ENCODE measurements around the gene C3. TPM values are rescaled to one million over a fixed set of nuclear protein-coding genes. Genes with fewer than 3 reads are reported as not detected.
"Not testable (repeated sequence)": the region's sequence is repeated elsewhere in the genome, so short reads cannot be mapped to it uniquely, and the experiment has no call there.

C3 gene
- total RNA-seq, 4 donors from 2014 or later, result 45.4 to 1,093 (median 422) TPM

GRCh38 chr19:6649185-6649584 is 71.3 kb downstream of the C3 start:
- Histone ChIP-seq H3K4me3 (no peak overlapping the region), H3K27ac (no peak overlapping the region), H3K27me3 (no peaks in the 10 kb centered on the region), H3K4me1 (no peaks in the 10 kb centered on the region), H3K36me3 (no peaks in the 10 kb centered on the region), H3K9me3 (no peaks in the 10 kb centered on the region)
- no peak for DNase-seq
- no peak for TF ChIP-seq POLR2A (IDR thresholded peaks at IDR 0.05)
- TF ChIP-seq CTCF (IDR thresholded peaks at IDR 0.05), result no peak
- intact Hi-C loops (cut with DNase I; ENCODE audit: low total_unique reads), result no loop called here

- H3K4me3 ChIP-seq, result no peak overlapping the region
- intact Hi-C loops (cut with DNase I; ENCODE audit: low total_unique reads), result no loop called here
- no peaks in the 10 kb centered on the region for H3K36me3 ChIP-seq
- TF ChIP-seq POLR2A (IDR thresholded peaks at IDR 0.05) (no peak), CTCF (IDR thresholded peaks at IDR 0.05) (no peak)
- no peak overlapping the region for H3K27ac ChIP-seq
- no peaks in the 10 kb centered on the region for H3K9me3 ChIP-seq
- H3K27me3 ChIP-seq, result no peaks in the 10 kb centered on the region
- DNase-seq, result no peak
- no peaks in the 10 kb centered on the region for H3K4me1 ChIP-seq
Measured at GRCh38 chr19:6648141-6648715, 72.2 kb downstream of the C3 start.

GRCh38 chr19:6644796-6645195 is 75.7 kb downstream of the C3 start:
- Histone ChIP-seq H3K27me3 (no peaks in the 10 kb centered on the region), H3K4me3 (no peak overlapping the region), H3K4me1 (no peaks in the 10 kb centered on the region), H3K36me3 (no peaks in the 10 kb centered on the region), H3K27ac (no peak overlapping the region), H3K9me3 (no peaks in the 10 kb centered on the region)
- TF ChIP-seq POLR2A (IDR thresholded peaks at IDR 0.05), result no peak
- no peak for TF ChIP-seq CTCF (IDR thresholded peaks at IDR 0.05)
- intact Hi-C loops (cut with DNase I; ENCODE audit: low total_unique reads), result no loop called here
- no peak for DNase-seq

GRCh38 chr19:6640333-6640732 is 80.1 kb downstream of the C3 start:
- intact Hi-C loops (cut with DNase I; ENCODE audit: low total_unique reads); H3K27me3 ChIP-seq: not testable (repeated sequence)

GRCh38 chr19:6639439-6639838 is 81.0 kb downstream of the C3 start:
- Histone ChIP-seq H3K36me3 (no peaks in the 10 kb centered on the region), H3K27me3 (no peaks in the 10 kb centered on the region), H3K4me3 (no peak overlapping the region), H3K4me1 (no peaks in the 10 kb centered on the region), H3K9me3 (no peaks in the 10 kb centered on the region), H3K27ac (no peak overlapping the region)
- no peak for DNase-seq
- TF ChIP-seq POLR2A (IDR thresholded peaks at IDR 0.05) (no peak), CTCF (IDR thresholded peaks at IDR 0.05) (no peak)
- intact Hi-C loops (cut with DNase I; ENCODE audit: low total_unique reads), result no loop called here

More at GRCh38 chr19:6640333-6640732, 80.1 kb downstream of the C3 start:
- H3K4me3 ChIP-seq, H3K27ac ChIP-seq, DNase-seq, H3K9me3 ChIP-seq, H3K36me3 ChIP-seq, H3K4me1 ChIP-seq: not testable (repeated sequence)

GRCh38 chr19:6633456-6633813 is 87.0 kb downstream of the C3 start:
- H3K4me1 ChIP-seq; intact Hi-C loops (cut with DNase I; ENCODE audit: low total_unique reads); DNase-seq; H3K36me3 ChIP-seq; H3K27me3 ChIP-seq; H3K4me3 ChIP-seq; H3K9me3 ChIP-seq; H3K27ac ChIP-seq: not testable (repeated sequence)
